Right lung (tissue), 5 donors: Measurements from ENCODE around the gene KRT36. TPM values are rescaled to one million over a fixed set of nuclear protein-coding genes. Genes with fewer than 3 reads are reported as not detected.

Experiments
- DNase-seq, 2 donors: peaks; one replicate each; pipeline ENCODE4 v3.0.0-alpha.2; 2013
- polyA plus RNA-seq, 5 donors: library from polyadenylated mRNA; unstranded; fragments of 120-200 nt; gene quantifications; one replicate each; pipeline versions ENCODE4 v1.2.1 to v1.2.3, GENCODE V29; 2013; ENCODE audit warnings: inconsistent platforms in 1 of 5, low replicate concordance in 1 of 5; ENCODE audit not compliant: insufficient read length in 5 of 5, insufficient read depth in 1 of 5

The KRT36 gene
- polyA plus RNA-seq, 5 donors: not detected

DNA sequence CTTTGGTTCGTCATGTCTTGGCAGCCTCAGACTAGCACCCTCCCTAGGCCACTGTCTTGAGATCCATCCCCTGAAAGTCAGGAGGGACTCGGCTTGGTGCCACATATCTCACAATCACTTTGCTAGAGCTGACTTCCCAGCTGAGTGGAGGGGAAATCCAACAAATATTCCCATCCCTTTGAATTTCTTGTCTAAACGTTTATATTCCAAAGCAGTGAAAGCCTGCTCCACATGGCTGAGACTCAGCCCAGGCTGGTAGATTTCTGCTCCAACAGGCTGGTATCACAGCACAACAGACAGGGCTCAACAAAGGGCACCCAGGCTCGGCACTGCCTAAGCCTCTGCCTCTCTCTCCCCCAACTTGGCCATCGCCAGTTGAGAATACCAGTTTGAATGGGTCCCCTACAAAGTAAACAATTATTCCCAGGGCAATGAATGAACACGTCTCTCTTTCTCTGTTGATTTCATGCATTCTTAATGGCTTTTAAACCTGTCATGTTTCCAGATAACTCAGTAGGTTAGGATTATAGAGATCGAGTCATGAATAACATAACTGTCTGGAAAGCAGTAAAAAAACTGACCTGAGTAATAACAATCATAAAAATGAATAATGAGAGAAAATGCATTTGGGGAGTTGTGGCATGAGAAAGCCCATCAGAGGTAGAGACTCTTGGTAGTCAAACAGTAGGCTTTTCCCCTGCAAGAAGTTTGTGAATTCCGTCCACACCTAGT is 14.7 kb upstream of the KRT36 start:
- DNase-seq: no peak

DNA sequence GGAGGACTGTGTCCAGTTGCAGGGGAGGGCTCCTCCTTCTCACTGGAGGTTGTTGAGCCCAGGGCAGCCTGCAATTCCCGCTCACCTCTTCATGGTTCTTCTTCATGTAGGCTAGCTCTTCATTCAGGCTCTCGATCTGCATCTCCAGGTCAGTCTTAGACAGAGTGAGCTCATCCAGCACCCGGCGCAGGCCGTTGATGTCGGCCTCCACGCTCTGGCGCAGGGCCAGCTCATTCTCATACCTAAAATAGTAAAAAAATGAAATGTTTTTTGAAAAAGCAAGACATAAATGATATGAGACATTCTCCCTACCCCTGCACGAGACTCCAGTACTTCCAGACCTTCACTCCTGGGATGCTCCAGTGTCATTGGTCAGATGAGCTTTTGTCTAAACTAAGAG is 13.5 kb upstream of the KRT36 start:
- DNase-seq: no peak

DNA sequence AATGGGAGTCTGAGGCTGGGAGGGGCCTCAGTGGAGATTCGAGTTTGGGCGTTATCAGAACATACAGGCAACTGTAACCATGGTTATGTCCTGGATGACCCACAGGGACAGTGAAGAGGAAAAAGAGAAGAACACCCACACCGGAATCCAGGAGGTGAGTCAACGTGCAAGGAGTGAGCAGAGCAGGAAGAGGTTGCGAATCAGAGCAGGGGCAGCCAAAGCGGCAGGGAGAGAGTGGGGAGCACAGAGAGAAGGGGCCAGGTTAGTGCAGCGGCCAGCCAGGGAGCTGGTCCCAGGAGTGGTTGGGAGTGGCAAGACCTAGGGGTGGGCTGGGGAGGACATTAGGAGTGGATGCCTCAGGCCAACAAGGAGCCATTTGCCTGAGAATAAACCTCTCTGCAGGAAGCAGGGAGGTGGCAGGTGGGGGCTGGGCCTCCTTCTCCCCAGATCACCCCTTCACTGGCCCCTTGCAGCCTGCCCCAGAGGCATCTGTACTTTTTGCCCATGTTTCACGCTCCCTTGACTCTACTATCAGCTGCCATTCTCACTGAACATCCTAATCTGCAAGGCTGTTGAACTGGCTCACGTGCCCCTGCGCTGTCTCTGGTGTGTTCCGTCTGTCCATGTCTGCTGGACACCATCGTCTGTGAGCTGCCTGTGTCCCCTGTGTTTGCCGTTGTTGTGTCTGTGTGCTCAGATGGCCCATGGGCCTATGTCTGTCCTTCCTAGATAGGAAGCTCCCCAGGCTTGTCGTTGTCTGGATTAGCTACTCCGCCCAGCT is 10.6 kb upstream of the KRT36 start:
- DNase-seq: no peak

DNA sequence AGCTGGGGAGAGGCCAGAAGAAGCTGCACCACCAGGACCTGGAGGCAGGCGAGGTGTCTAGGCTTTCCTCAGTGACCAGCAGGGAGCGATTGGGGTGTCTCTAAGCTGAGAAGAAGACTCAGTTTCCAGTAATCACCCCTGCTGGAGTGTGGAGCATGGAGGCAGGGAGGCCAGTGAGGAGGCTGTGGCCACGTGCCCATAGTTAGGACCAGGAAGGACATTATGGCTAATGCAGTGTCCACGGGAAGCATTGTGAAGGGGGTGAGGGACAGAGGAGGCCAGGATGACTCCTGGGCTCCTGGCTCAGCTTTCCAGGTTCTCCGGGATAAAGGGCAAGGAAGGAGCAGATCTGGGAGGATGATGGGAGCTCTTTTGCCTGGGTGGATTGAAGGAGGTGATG is 10.0 kb upstream of the KRT36 start:
- no peak for DNase-seq

DNA sequence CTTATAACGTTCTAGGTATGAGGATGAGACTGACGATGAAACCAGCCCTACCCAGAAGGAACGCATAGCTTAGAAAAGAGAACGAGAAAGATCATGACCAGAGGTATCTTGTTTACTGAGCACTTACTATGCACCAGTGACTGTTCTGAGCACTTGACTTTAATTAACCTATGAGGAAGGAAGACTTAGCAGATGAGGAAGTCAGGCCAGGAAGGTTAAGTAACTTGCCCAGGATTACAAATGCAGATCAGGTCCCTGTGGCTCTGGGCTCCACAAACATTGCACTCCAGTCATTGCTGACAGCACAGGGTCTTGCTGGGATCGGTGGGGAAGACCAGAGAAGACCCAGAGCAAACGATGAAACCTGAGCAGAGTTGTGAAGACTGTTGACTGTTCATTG is 8.6 kb upstream of the KRT36 start:
- DNase-seq: no peak

DNA sequence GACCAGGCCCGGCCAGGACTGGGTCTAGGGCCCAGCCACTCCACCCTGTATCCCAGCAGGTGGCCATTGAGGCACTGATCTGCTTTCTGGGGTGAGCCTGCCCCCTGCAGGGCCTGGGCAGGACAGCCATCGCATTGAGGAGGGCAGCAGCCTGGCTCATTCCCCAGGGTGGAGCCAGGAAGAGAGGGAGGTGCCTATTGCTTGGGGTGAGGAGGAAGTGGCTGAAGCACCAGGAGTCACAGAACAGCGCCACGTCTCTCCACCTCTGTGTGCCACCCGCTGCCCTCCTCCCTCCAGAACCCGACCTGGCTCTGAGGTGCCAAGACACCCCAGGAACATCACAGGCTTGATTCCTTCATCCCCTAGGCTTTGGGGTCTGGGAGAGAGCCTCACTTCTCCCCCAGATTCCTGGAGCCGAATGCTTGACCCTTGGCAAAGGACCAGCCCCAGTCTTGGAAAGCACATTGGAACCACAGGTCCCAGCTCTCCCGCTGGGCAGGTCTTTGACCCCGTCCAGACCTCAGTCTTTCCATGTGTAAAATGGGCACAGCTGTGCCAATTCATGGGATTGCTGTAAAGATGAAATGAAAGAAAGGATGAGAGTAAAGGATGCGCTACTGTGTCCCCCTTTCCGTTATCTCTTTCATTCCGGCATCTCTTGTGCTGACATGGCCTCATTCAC is 7.2 kb upstream of the KRT36 start:
- peak; percentile 48 to 51 for DNase-seq

DNA sequence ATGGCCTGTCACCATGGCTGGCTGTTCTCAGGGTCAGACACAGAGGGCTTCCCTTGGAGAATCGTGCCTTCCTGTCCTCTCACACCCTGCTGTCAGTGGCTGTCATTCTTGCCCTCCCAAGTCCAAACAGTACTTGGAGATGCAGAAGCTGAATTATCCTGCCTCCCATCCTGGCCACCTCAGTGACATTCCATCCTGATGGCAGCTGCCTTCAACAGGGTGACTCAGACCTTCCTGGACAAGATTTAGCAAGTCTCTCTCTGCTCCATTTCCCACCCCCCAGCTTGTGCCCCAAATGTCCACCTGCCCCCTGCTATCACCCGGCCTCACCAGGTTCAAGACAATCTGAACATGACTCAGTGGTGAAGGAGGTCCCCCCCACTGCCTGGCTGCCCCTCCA is 4.8 kb upstream of the KRT36 start:
- no peak for DNase-seq

DNA sequence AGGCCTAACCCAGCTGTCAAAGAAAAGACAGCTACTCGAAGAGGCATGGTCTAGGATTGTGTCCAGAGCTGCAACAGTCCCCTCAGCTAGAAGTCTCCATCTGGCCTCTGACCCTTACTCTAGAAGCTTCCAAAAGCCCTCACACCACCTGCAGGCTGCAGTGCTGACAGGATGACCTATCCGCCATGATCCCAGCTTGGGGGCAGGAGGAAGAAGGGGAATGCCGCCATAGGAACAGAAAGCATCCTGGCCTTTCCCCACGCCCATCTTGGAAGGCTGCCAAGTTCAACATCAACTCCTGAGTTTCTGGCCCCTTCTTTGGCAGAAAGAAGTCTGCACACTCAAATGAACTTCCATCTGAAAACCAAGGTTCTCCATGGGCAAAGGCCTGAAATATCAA is 3.1 kb upstream of the KRT36 start:
- DNase-seq: peak in 1 of 2 donors; percentile 45

DNA sequence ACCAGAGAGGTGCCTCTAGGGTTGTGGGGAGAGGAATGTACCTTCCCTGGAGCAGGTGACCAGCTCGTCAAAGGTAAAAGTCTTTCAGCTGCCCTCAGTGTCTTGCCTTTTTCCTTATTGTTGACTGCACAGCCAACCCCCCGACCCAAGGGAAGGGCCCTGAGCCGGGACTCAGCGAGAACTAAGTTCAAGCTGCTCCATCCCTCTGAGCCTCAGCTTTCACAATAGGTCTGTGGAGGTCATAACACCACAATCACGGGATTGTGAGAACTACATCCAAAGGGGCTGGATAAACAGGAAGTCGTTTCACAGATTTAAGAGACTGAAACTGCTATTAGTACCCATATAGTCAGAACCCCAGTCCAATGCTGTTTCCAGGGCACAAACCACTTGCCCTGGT is 2.6 kb upstream of the KRT36 start:
- DNase-seq: no peak

DNA sequence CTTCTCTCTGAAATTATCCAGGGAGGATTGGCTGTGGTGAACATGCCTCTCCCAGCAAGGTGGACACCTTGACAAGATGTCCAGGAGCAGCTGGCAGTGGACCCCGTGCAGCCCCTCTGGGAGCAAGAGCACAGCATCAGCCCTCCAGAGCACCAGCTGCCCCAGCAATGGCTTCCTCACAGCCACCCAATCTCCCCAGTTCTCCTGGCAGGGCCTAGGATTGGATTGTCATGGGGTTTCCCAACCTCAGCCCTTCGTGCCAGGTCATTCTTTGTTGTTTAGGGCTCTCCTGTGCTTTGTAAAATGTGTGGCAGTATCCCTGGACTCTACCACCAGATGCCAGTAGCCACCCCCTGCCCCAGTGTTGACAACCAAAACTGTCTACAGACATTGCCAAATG is 1.8 kb upstream of the KRT36 start:
- DNase-seq: no peak

DNA sequence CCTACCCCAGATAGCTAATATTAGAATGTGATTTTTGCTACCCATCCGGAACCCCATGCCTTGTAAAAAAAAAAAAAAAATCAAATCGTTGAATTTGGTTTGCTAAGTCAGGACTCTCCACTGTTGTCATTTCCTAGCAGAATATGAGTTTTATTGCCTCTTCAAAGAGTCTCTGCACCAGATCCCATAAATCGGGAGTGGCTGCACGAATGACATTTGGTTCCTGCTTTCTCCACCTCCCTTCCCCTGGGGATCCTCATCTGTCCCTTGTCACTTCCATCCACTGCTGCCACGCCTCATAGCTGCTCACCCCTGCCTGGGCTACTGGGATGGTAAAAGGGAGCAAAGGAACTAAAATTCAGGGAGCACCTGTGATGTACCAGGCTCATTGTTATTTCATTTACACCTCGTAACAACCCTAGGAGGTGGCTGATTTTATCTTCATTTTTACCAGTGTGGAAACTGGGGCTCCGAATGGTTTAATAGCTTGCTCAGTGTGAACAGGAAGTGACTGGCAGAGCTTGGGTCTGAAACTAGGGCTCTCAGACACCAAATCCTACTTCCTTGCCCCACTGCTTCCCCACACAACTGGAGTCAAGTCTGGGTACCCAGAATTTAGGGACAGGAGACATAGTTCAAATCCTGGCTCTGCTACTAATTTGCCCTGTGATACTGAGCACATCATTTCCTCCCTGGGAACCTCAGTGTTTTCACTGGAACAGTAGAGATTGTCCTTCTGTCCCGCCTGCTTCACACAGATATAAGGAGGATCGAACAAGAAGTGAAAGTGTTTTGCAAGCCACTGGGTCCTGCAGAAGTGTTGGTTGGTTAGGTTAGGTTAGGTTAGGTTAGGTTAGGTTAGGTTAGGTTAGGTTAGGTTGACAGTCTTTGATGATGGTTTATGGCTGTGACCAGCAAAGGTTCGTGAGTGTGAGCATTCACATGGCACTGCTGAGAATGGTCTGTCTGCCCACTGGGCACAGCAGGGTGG is 585 bp upstream of the KRT36 start:
- no peak for DNase-seq

DNA sequence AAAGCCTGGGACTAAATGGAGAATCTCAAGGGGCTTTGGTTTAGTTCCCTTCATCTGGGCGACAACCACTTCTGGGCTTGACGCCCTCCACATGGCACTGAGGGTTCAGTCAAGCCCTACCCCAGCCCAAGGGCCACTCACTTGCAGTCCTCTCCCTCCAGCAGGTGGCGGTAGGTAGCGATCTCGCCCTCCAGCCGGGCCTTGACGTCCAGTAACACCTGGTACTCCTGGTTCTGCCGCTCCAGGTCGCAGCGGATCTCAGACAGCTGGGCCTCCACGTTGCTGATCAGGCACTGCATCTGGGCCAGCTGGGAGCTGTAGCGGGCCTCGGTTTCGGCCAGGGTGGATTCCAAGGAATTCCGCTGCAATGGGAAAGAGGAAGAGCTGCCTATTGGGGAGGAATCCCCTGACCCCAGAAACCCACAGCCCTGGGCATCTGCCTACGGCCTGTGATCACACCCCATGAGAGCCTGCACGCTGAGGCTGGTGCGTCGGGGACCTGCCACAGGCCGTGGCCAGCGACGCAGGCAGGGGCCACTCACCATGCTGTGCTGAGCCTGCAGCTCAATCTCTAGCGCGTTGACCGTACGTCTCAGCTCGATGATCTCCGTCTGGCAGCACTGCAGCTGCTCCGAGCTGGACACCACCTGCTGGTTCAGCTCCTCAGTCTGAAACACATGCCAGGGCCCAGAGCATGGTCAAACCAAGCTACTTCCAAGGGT is 2.7 kb downstream of the KRT36 start:
- DNase-seq: no peak

DNA sequence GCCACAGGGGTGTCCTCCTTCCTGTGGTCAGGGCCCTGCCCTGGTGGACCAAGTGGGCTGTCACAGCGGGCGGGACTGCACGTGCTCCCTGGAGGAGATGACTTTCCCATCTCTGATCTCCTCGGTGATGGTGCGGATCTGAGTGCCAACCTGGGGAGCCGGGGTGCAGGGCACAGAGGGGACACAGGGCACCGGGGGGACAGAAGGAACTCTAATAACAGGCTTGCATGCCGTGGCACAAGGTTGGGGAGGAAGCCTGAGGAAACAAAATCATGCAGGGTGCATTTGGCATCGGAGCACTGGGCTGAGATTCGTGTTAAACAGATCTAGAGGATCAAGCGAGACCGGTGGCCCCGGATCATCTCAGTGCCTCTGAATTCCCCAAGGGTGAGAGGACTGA is 3.4 kb downstream of the KRT36 start:
- DNase-seq: no peak

DNA sequence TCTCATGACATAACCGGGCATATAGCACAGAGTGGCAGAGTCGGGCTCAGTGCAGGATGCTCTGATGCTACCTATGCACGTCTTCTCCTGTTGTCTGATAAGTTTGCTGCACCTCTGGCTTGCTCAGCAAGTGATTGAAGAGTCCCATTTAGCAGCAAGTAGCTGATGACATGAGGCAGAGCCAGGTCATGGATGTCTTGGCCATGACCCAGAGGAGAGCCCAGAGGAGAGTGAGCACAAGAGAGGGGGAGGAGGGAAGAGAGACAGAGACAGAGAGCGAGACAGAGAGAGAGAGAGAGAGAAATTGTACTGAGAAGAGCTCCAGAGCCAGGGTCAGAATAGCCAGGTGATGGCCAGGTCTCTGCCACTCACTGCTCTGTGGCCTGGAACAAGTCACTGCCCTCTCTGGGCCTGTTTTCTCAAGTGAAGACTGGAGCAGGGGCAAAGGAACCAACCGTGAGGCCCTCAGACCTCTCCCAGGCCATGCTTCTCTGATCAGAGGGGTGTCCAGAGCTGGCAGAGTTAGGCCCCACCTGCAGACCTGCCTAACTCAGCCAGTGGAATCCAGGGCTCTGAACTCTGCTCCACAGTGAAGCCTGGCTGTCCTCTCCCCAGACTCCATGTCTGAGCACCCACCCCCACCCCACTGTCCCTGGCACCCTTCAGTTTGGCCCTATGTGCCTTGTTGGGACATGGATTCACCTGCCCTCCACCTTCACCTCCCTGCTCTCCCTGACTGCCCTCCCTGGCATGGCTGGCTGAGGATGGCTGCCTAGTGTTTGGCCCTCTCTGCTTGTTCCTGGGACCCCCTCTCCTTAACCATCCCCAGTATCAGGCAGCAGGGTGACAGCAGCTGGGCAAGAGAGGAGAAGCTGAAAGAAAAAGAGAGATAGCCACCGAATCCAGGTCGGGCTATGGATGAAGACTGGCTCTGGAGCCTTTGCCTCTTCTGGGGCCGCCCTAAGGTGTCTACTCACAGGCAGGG is 4.5 kb downstream of the KRT36 start:
- no peak for DNase-seq

DNA sequence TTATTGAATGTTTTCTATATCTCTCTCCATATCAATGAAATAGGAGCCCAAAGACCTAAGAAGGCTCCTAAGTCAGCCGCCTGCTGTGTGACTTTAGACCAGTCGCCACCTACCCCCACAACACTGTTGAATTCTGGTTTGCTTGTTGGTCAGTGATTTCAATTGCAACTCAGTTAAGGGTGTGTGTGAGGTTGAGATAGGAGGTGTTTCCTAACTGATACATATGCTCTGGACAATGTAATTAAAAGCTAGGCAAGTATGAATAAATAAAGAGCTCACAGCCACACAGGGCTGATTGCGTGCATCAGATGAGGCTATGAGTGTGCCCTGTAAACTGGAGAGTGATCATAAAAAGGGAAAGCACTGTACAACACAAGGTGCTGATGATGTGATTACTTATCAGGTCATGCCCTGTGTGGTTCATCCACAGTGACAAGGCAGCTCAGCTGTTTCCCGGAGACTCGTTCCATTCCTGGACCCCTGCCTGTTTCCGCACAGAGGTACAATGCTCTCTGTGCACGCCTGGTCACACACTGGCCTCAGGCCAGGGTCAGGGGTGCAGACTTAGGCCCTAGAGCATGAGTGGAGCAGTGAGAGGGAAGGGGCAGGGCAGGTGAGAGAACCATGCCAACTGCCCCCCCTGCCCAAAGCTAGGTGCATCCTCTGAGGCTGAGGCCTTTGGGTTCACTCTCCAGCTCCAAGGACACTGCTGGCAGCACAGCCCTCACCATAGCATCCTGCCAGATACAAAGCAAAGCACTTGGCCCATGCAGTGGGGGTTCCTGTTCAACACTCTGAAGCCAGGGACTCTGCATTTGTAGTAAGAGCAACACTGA is 5.5 kb downstream of the KRT36 start:
- no peak for DNase-seq

DNA sequence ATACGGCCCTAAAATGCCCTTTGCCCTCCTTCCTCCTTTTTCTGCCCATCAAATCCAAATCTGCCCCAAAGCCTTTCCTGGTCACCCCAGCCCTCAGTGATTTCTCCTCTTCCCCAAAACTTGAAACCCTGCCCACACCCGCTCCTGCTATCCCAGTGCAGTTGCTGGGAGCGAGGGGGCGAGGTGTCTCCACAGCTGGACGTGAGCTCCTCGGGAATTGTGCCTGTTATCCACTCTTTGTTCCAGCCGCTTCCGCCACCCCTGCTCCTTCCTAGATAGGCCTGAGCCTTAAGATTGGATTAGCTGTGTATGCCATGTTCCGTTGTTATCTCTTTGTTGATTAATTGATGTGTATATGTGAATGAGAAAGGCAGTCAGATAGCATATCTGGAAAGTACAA is 6.2 kb downstream of the KRT36 start:
- DNase-seq: no peak

DNA sequence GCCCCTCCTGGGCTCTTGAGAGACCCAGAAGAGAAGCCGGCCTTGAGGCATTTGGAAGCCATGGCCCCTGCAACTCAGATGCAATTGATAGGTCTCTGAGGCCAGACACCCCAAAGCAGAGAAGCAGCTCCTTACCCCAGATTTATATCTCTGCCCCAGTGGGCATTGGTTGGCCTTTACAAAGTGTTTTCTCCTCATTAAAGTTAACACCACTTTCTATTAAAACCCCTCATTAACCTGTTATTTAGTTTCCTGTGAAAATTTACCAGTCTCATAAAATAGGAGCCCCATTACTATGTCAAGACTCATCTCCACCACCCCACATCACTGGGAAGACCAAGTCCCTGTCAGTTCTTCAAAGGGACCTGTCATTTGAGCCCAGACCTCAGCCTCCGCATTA is 8.7 kb downstream of the KRT36 start, which contains the start of gene KRT35:
Gene KRT35, minus strand, starts transcription at position 116 of the 400 bp plus-strand sequence. Its CDS starts 54 bp downstream, at position 62.
- no peak for DNase-seq

DNA sequence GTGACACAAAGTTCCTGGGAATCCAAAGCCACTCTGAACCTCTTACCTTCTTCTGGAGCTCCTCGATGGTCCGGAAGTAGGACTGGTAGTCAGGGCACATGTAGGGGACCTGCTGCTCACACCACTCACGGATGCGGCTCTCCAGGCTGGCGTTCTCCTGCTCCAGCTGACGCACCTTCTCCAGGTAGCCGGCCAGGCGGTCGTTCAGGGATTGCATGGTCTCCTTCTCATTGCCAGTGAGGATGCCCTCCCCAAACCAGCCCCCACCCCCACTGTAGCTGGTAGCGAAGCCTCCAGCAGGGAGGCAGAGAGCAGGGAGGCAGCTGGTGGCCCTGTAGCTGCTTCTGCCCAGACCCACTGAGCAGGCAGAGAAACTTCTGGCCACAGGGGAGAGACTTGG is 9.1 kb downstream of the KRT36 start:
- DNase-seq: no peak

DNA sequence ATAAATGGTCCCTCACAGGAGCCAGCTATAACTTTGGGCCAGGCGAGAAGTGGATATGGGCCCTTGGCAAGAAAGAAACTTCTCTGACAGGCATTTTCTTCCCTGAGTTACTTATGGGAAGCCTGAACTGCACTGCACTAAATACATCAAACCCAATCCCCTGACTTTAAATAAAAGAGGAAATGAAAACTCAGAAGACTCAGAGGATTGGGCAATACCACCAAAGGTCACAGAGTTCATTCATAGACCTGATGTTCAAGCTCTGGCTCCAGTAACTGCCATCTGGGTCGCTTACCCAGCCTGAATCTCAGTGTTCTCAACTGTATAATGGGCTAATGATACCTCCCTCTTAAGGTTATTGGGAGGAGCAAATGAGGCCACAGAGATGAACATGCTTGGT is 9.6 kb downstream of the KRT36 start:
- DNase-seq: no peak
